GM12873 (cell line): Measurements from ENCODE around the gene MAN2A2.

Experiments
- CTCF ChIP-seq: IDR thresholded peaks from 2 replicates; pipeline ENCODE4 v1.5.1; 2012; ENCODE audit warnings: low read depth, mild to moderate bottlenecking, moderate library complexity, low read length, control low read depth; ENCODE audit not compliant: insufficient read depth; ENCODE audit errors: missing control alignments

Gene MAN2A2

GRCh38 chr15:90952901-90953677 lies 50.0 kb downstream of the MAN2A2 start:
- TF ChIP-seq CTCF = no peak

- TF ChIP-seq CTCF = no peak
These were observed 51.0 kb downstream of the MAN2A2 start for GRCh38 chr15:90953947-90954711.

DNA sequence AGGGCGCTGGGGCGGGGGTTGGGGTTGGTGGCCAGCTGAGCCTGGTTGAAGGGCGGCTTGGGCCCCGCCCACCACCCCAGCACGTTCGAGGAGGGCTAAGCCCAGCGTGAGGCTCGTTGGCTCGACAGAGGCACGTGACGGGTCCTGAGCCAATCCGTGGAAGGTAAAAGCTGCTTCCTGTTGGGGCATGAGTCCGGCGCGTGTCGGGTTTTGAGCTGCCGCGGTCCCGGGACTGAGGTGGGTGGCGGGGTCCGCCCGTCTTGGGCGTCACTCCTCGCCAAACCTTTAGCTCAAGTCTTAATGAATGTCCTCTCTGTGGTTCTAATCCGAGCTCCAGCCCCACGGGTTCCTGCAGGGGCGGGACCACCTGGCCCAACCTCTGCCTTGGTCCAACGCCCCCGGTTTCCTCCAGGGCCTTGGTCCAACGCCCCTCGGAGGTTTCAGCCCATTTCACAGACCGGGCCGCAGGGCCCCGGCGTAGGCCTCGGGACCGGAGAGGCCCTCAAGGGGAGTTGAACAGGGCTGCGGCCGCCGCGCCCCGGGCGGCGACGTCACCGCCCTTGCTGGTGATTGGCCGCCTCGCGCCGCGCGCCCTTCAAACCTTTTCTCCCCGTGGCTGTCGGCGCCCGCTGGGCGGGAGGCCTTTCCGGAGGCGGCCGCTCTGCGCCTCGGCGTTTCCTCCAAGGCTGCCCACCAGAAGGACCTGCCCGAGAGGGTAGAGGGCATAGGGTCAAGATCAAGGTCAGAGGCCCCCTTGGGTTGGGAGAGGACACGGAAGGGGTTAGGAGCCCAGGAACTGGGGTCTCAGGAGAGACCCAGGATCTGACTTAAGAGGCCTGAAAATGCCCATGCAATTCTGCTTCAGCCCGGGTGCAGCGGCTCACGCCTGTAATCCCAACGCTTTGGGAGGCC lies 51.9 kb downstream of the MAN2A2 start, which contains the start of gene RCCD1:
Gene RCCD1, plus strand, starts transcription at position 173 of the 912 bp plus-strand sequence. CDS start 1,851 bp downstream, outside the sequence.
- no peak for TF ChIP-seq CTCF

DNA sequence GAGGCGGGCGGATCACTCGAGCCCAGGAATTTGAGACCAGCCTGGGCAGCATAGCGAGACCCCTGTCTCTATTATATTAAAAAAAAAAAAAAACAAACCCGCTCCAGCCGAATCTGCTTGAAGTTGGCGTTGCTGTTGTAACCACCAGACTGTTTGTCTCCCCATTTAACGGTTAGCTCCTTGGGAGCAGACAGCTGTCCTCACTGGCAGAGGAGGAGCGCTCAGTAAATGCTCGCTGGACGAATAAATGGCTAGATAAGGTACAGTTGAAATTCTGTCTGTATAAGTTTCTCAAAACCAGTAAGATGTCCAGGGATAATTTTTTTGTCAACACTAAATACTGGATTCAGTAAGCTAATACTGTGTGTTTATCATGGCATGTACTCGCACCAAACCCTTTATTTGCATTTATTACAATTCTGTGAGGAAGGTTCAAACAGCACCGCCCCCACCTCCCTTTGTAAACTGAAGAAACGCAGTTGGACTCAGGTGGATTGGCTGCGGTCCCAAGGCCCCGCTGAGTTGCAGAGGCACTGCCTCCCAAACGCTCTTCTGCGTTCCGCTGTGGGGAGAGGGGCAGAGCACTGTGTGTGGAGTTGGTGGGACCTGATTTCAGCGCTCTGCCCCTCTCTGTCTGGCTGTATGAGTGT lies 52.6 kb downstream of the MAN2A2 start:
- TF ChIP-seq CTCF = no peak

GRCh38 chr15:90956274-90957030 lies 53.4 kb downstream of the MAN2A2 start:
- TF ChIP-seq CTCF = peak; percentile 94

GRCh38 chr15:90957031-90957790 lies 54.1 kb downstream of the MAN2A2 start:
- no peak for TF ChIP-seq CTCF
